Left kidney (tissue), 2 donors: ENCODE data around the gene STK40. TPM values are rescaled to one million over a fixed set of nuclear protein-coding genes. Genes with fewer than 3 reads are reported as not detected.

Experiments
- DNase-seq: peaks from one replicate; pipeline ENCODE4 v3.0.0-alpha.2; 2013
- polyA plus RNA-seq: library from polyadenylated mRNA; unstranded; fragments of 120-200 nt; gene quantifications from one replicate; pipeline ENCODE4 v1.2.1, GENCODE V29; 2013; ENCODE audit not compliant: insufficient read length

STK40 gene
- polyA plus RNA-seq, 1 donor, result 40.4 TPM

- no peak for DNase-seq
Measured at GRCh38 chr1:36400514-36400824, 14.7 kb upstream of the STK40 start.

GRCh38 chr1:36398370-36398977 is 12.8 kb upstream of the STK40 start:
- no peak for DNase-seq

GRCh38 chr1:36397378-36398230 is 11.9 kb upstream of the STK40 start, which contains the start of gene LSM10:
Gene LSM10 (minus strand): TSS chr1:36397908. CDS start chr1:36394129, 3,779 bp downstream.
- peak; percentile 92 for DNase-seq

- DNase-seq, result no peak
Measured at GRCh38 chr1:36397083-36397377, 11.3 kb upstream of the STK40 start.

- DNase-seq, result no peak
Measured at GRCh38 chr1:36396359-36396758, 10.6 kb upstream of the STK40 start.

GRCh38 chr1:36393686-36394085 is 8.0 kb upstream of the STK40 start:
- DNase-seq, result no peak

- DNase-seq, result no peak
Measured at GRCh38 chr1:36392836-36393235, 7.1 kb upstream of the STK40 start.

GRCh38 chr1:36391271-36391670 is 5.5 kb upstream of the STK40 start:
- DNase-seq, result no peak

- no peak for DNase-seq
Measured at GRCh38 chr1:36390411-36390810, 4.7 kb upstream of the STK40 start.

- no peak for DNase-seq
Measured at GRCh38 chr1:36389999-36390398, 4.3 kb upstream of the STK40 start.

- no peak for DNase-seq
Measured at GRCh38 chr1:36389261-36389660, 3.5 kb upstream of the STK40 start.

- DNase-seq, result no peak
Measured at GRCh38 chr1:36387141-36387949, 1.6 kb upstream of the STK40 start.

GRCh38 chr1:36386265-36387140 is 779 bp upstream of the STK40 start:
- DNase-seq, result no peak

- DNase-seq, result no peak
Measured at GRCh38 chr1:36384542-36385409, 948 bp downstream of the STK40 start.

- no peak for DNase-seq
Measured at GRCh38 chr1:36383240-36383639, 2.5 kb downstream of the STK40 start.

- DNase-seq, result no peak
Measured at GRCh38 chr1:36382669-36383068, 3.1 kb downstream of the STK40 start.

GRCh38 chr1:36382231-36382630 is 3.5 kb downstream of the STK40 start:
- DNase-seq, result no peak

GRCh38 chr1:36381405-36381804 is 4.3 kb downstream of the STK40 start:
- DNase-seq, result no peak

GRCh38 chr1:36380782-36381181 is 4.9 kb downstream of the STK40 start:
- DNase-seq, result no peak

- no peak for DNase-seq
Measured at GRCh38 chr1:36380143-36380619, 5.5 kb downstream of the STK40 start.
